RWPE1 (cell line): ENCODE measurements around the gene SSTR4.
"Not testable (repeated sequence)": the region's sequence is repeated elsewhere in the genome, so short reads cannot be mapped to it uniquely, and the experiment has no call there.

Experiments
- CTCF ChIA-PET: fragments of 350-600 bp; sonication (Branson Sonifier 250); formaldehyde crosslinking; extraction: SDS; loops from one replicate; lab custom pipeline; 2021; lab: Yijun Ruan, JAX
- POLR2A ChIA-PET: fragments of 400-600 bp; formaldehyde crosslinking; extraction: SDS; loops from one replicate; lab custom pipeline; 2020; ENCODE audit warnings: antibody characterized with exemption; ENCODE audit not compliant: low non-redundant PET; lab: Yijun Ruan, JAX
- DNase-seq: peaks from one replicate; pipeline ENCODE4 v3.0.0; 2012; ENCODE audit warnings: low spot score
- H3K27ac ChIP-seq: fragments of 450-650 bp; 2 replicates; pipeline ENCODE4 v1.5.1; 2017
- CTCF ChIP-seq: fragments of 450-650 bp; conservative IDR thresholded peaks from 2 replicates; pipeline ENCODE4 v1.5.1; 2017; ENCODE audit warnings: low read depth, mild to moderate bottlenecking

SSTR4 gene

GRCh38 chr20:23021541-23021940, 13.6 kb upstream of the SSTR4 start:
- no peak for TF ChIP-seq CTCF
- no peak for DNase-seq
- ChIA-PET POLR2A (no interaction called here), CTCF (no interaction called here)
- H3K27ac ChIP-seq, result no peak overlapping the region

- H3K27ac ChIP-seq, result no peak overlapping the region
- CTCF ChIA-PET, result no interaction called here
- POLR2A ChIA-PET, result no interaction called here
- TF ChIP-seq CTCF, result no peak
- DNase-seq, result peak; percentile 32
These were observed 13.2 kb upstream of the SSTR4 start for GRCh38 chr20:23021951-23022350.

GRCh38 chr20:23022849-23023248, 12.3 kb upstream of the SSTR4 start:
- ChIA-PET CTCF (no interaction called here), POLR2A (no interaction called here)
- H3K27ac ChIP-seq, result no peak overlapping the region
- TF ChIP-seq CTCF, result no peak
- no peak for DNase-seq

GRCh38 chr20:23023621-23024177, 11.4 kb upstream of the SSTR4 start:
- ChIA-PET POLR2A (no interaction called here), CTCF (no interaction called here)
- no peak overlapping the region for H3K27ac ChIP-seq
- no peak for TF ChIP-seq CTCF
- no peak for DNase-seq

- POLR2A ChIA-PET, result no interaction called here
These were observed 10.4 kb upstream of the SSTR4 start for GRCh38 chr20:23024701-23025100.

GRCh38 chr20:23025503-23025902, 9.6 kb upstream of the SSTR4 start:
- CTCF ChIA-PET, H3K27ac ChIP-seq, POLR2A ChIA-PET, DNase-seq: not testable (repeated sequence)

More at GRCh38 chr20:23024701-23025100, 10.4 kb upstream of the SSTR4 start:
- no peak for TF ChIP-seq CTCF
- CTCF ChIA-PET, result no interaction called here
- no peak for DNase-seq
- H3K27ac ChIP-seq, result no peak overlapping the region

GRCh38 chr20:23027721-23028120, 7.4 kb upstream of the SSTR4 start:
- CTCF ChIA-PET, result interaction anchor here (0.7 kb wide), 1 partner anchor 970 kb away, joined by 5 read pairs; no protein-coding TSS in a partner anchor
- POLR2A ChIA-PET, result no interaction called here
- no peak overlapping the region for H3K27ac ChIP-seq
- no peak for DNase-seq
- no peak for TF ChIP-seq CTCF
